A673 (cell line): ENCODE data around the gene ABR.

Experiments
- CTCF ChIP-seq: fragments of 300-800, 200-600 bp; sonication (generic); conservative IDR thresholded peaks from 2 replicates; pipeline ENCODE4 v1.5.1; 2017; ENCODE audit warnings: low read depth, mild to moderate bottlenecking, antibody characterized with exemption, low read length, moderate library complexity, mixed read lengths
- EZH2 ChIP-seq: fragments of 200-600 bp; sonication (generic); IDR thresholded peaks from 2 replicates; pipeline ENCODE4 v1.6.1; 2017; ENCODE audit warnings: borderline replicate concordance, low read depth, mild to moderate bottlenecking, mixed read lengths, antibody characterized with exemption, low read length; ENCODE audit not compliant: poor library complexity, severe bottlenecking

GRCh38 chr17:1223662-1224061, 43.9 kb upstream of the ABR start:
- TF ChIP-seq CTCF (no peak), EZH2 (no peak)
